Fibroblast of lung (primary cell): Measurements from ENCODE around the gene PCGF6. TPM values are rescaled to one million over a fixed set of nuclear protein-coding genes. Genes with fewer than 3 reads are reported as not detected.

ENCODE experiments used
- DNase-seq, 2 donors: peaks; one replicate each; pipeline versions ENCODE4 v3.0.0 to v3.0.0-alpha.2; 2010; ENCODE audit warnings: low read depth in 2 of 2
- H2AFZ ChIP-seq: 2 replicates; pipeline ENCODE4 v1.5.1; 2012; ENCODE audit warnings: low read length, control low read depth, inconsistent platforms
- H3K27ac ChIP-seq: 2 replicates; pipeline ENCODE4 v1.5.1; 2011; ENCODE audit warnings: low read length, control low read depth; ENCODE audit not compliant: insufficient read depth
- H3K27me3 ChIP-seq: 2 replicates; pipeline ENCODE4 v1.5.1; 2011; ENCODE audit warnings: mild to moderate bottlenecking, low read length; ENCODE audit not compliant: control insufficient read depth, insufficient read depth
- H3K36me3 ChIP-seq: 2 replicates; pipeline ENCODE4 v1.5.1; 2011; ENCODE audit warnings: low read length; ENCODE audit not compliant: control insufficient read depth, insufficient read depth
- H3K4me1 ChIP-seq: 2 replicates; pipeline ENCODE4 v1.5.1; 2011; ENCODE audit warnings: low read length; ENCODE audit not compliant: control insufficient read depth, insufficient read depth; ENCODE audit errors: extremely low read depth
- H3K4me2 ChIP-seq: 2 replicates; pipeline ENCODE4 v1.5.1; 2011; ENCODE audit warnings: low read length, control low read depth; ENCODE audit not compliant: insufficient read depth; ENCODE audit errors: extremely low read depth
- H3K4me3 ChIP-seq, 4 experiments: fragments of 200-600 bp in 1 of 4; sonication (generic) in 1 of 4; replicated peaks in 1 of 4; 2 replicates each; pipeline ENCODE4 v1.5.1; 2011 to 2016; ENCODE audit warnings: low read length in 4 of 4, low read depth in 3 of 4, mild to moderate bottlenecking in 3 of 4, control low read depth in 2 of 4, inconsistent platforms in 1 of 4, mixed read lengths in 1 of 4; ENCODE audit not compliant: insufficient read depth in 1 of 4; ENCODE audit errors: control extremely low read depth in 1 of 4
- H3K79me2 ChIP-seq: 2 replicates; pipeline ENCODE4 v1.5.1; 2012; ENCODE audit warnings: mild to moderate bottlenecking, low read length, inconsistent platforms; ENCODE audit not compliant: control insufficient read depth, insufficient read depth
- H3K9ac ChIP-seq: 2 replicates; pipeline ENCODE4 v1.5.1; 2011; ENCODE audit warnings: mild to moderate bottlenecking, low read length, control low read depth; ENCODE audit not compliant: insufficient read depth
- H3K9me3 ChIP-seq: 2 replicates; pipeline ENCODE4 v1.5.1; 2012; ENCODE audit warnings: low read depth, low read length; ENCODE audit not compliant: control insufficient read depth, insufficient read depth
- H4K20me1 ChIP-seq: 2 replicates; pipeline ENCODE4 v1.5.1; 2011; ENCODE audit warnings: low read length; ENCODE audit not compliant: control insufficient read depth, insufficient read depth; ENCODE audit errors: extremely low read depth
- CTCF ChIP-seq, 2 donors: IDR thresholded peaks in 1 of 2; conservative IDR thresholded peaks in 1 of 2; 1 replicate in 1 of 2; 2 replicates in 1 of 2; pipeline ENCODE4 v1.5.1; 2011 to 2012; ENCODE audit warnings: low read length in 2 of 2, control low read depth in 1 of 2, inconsistent platforms in 1 of 2, low read depth in 1 of 2, mild to moderate bottlenecking in 1 of 2
- EZH2 ChIP-seq: IDR thresholded peaks from 2 replicates; pipeline ENCODE4 v1.5.1; 2012; ENCODE audit warnings: low read length, control low read depth, mild to moderate bottlenecking; ENCODE audit errors: missing control alignments
- polyA plus RNA-seq, 2 donors: library from polyadenylated mRNA; depleted of rRNA in 1 of 2; stranded (reverse) in 1 of 2; unstranded in 1 of 2; fragments of >200 nt; gene quantifications; 2 replicates each; pipeline ENCODE4 v1.2.1, GENCODE V29; 2011 to 2012; ENCODE audit warnings: missing spikeins in 1 of 2
- total RNA-seq: library from RNA; depleted of rRNA; stranded (reverse); fragments of >200 nt; gene quantifications from 2 replicates; pipeline ENCODE4 v1.2.1, GENCODE V29; 2014

PCGF6 gene
- total and polyA plus RNA-seq, 2 donors (not counting 1 experiment from before 2014, with no cell fraction given): 8.9 to 13.2 TPM

GRCh38 chr10:103291588-103291987, 59.4 kb downstream of the PCGF6 start:
- no peak overlapping the region for H3K27ac ChIP-seq
- peaks cover 2% of the 10 kb centered on the region for H3K4me1 ChIP-seq
- H3K9me3 ChIP-seq: no peaks in the 10 kb centered on the region
- DNase-seq: no peak
- H2AFZ ChIP-seq: no peak overlapping the region
- no peak overlapping the region for H3K4me2 ChIP-seq
- TF ChIP-seq EZH2 (no peak), CTCF (conservative IDR thresholded peaks at IDR 0.05 in 1 of 2, IDR thresholded peaks at IDR 0.05 in 1 of 2; ENCODE audit: low read depth in 1 of 2, low read length in 2 of 2) (no peak)
- H3K4me3 ChIP-seq: no peak overlapping the region
- H3K36me3 ChIP-seq: no peaks in the 10 kb centered on the region
- no peaks in the 10 kb centered on the region for H3K79me2 ChIP-seq
- H3K27me3 ChIP-seq: no peaks in the 10 kb centered on the region
- H3K9ac ChIP-seq: no peak overlapping the region
- no peaks in the 10 kb centered on the region for H4K20me1 ChIP-seq

GRCh38 chr10:103287992-103288391, 62.9 kb downstream of the PCGF6 start:
- H3K79me2 ChIP-seq: no peaks in the 10 kb centered on the region
- H3K36me3 ChIP-seq: no peaks in the 10 kb centered on the region
- no peak overlapping the region for H2AFZ ChIP-seq
- no peaks in the 10 kb centered on the region for H3K4me1 ChIP-seq
- H3K9me3 ChIP-seq: no peaks in the 10 kb centered on the region
- no peak overlapping the region for H3K9ac ChIP-seq
- H3K27me3 ChIP-seq: no peaks in the 10 kb centered on the region
- no peak overlapping the region for H3K27ac ChIP-seq
- H4K20me1 ChIP-seq: no peaks in the 10 kb centered on the region
- TF ChIP-seq CTCF (conservative IDR thresholded peaks at IDR 0.05 in 1 of 2, IDR thresholded peaks at IDR 0.05 in 1 of 2; ENCODE audit: low read depth in 1 of 2, low read length in 2 of 2) (no peak), EZH2 (no peak)
- DNase-seq: no peak
- no peak overlapping the region for H3K4me3 ChIP-seq
- no peak overlapping the region for H3K4me2 ChIP-seq

- Histone ChIP-seq H3K9me3 (no peaks in the 10 kb centered on the region), H3K36me3 (no peaks in the 10 kb centered on the region), H3K4me3 (no peak overlapping the region), H2AFZ (no peak overlapping the region), H3K27ac (no peak overlapping the region), H3K79me2 (no peaks in the 10 kb centered on the region), H3K27me3 (peaks cover 2% of the 10 kb centered on the region), H3K4me1 (no peaks in the 10 kb centered on the region), H3K9ac (no peak overlapping the region), H3K4me2 (no peak overlapping the region), H4K20me1 (no peaks in the 10 kb centered on the region)
- TF ChIP-seq EZH2: no peak
- peak in 1 of 2 donors; percentile 54 for DNase-seq
Measured at GRCh38 chr10:103284170-103284569, 66.8 kb downstream of the PCGF6 start.
